Renal cortex interstitium (tissue), 11 donors: Measurements from ENCODE around the gene HMCN1. TPM values are rescaled to one million over a fixed set of nuclear protein-coding genes. Genes with fewer than 3 reads are reported as not detected.
"Not testable (repeated sequence)": the region's sequence is repeated elsewhere in the genome, so short reads cannot be mapped to it uniquely, and the experiment has no call there.

Experiments used
- DNase-seq, 11 donors: peaks; one replicate each; pipeline ENCODE4 v3.0.0-alpha.2; 2013; ENCODE audit warnings: low read depth in 9 of 11, low spot score in 4 of 11; ENCODE audit errors: extremely low read depth in 1 of 11
- polyA plus RNA-seq, 3 donors: library from polyadenylated mRNA; unstranded; fragments of 120-200 nt; gene quantifications; one replicate each; pipeline ENCODE4 v1.2.1, GENCODE V29; 2013; ENCODE audit not compliant: insufficient read length in 3 of 3

HMCN1 gene
- polyA plus RNA-seq, 3 donors, result 41.2 to 67.3 (median 60.3) TPM

GRCh38 chr1:186189156-186189555, 455.0 kb downstream of the HMCN1 start:
- DNase-seq, result no peak

- DNase-seq, result no peak
Observed at GRCh38 chr1:186191511-186191910, 457.3 kb downstream of the HMCN1 start.

- no peak for DNase-seq
Observed at GRCh38 chr1:186193224-186193623, 459.0 kb downstream of the HMCN1 start.

- DNase-seq, result no peak
Observed at GRCh38 chr1:186194107-186194756, 460.0 kb downstream of the HMCN1 start.

DNA sequence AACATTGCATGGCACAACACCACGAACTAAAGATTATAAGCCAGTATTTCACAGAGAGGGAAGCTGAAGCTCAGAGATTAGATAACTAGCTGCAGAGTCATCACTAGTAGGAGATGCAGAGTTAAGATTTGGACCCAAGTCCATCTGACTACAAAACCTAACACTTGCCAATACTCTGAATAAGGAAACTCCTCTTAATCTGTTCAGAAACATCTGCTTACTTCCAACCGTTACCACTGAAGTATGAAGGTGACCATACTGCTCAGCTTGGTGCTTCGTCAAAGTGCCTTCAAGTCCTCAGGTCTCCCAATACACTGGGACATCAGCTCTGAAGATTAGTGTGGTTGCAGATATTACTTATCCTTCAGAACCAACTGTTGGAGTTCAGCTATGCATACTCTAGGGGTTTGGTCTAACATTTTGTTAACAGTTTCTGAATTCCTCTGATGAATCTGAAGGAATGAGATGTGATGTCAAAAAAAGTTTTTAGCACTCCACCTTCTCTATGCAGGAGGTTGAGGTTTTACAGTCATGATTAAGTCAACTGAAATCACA, 461.3 kb downstream of the HMCN1 start:
- no peak for DNase-seq

DNA sequence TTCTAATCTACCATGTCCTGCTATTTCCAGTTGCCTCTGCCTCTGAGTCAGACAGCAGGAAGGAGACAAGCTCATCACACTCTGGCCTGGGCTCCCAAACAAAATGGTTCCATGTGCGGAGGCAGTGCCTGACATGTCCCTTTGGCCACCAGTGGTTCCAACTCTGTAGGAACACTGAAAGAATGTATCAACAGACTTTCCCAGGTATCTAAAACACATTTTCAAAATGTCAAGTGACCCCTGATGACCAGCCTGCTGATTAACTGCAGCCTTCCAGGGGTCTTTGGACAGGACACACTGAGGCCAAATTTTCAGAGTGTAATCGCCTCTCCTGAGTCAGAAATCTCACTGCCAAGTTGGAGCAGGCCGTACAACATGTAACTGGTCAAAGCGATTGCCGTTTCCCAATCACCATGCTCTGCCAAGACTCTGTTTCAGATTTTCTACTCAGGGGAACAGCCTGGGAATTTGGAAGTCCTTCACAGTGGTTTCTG, 468.1 kb downstream of the HMCN1 start:
- DNase-seq, result no peak

DNA sequence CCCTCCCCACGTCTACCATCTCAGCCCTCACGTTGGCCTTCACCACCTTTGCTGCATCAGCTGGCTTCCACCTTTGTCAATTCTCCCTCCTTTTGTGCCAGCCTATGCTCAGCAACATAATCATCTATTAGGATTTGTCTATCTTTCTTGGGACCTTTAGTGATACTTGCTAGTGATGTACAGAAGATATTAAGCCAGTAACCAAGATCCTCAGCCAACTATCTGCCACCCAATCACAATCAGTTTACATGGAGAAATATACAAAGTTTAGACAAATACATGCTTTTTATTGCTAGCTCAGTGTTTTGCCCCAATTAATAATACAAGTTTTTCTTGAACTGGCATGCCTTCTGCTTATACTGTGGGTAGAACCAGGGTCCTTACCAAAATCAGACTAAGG, 468.6 kb downstream of the HMCN1 start:
- no peak for DNase-seq

GRCh38 chr1:186206048-186206570, 471.9 kb downstream of the HMCN1 start:
- no peak for DNase-seq

DNA sequence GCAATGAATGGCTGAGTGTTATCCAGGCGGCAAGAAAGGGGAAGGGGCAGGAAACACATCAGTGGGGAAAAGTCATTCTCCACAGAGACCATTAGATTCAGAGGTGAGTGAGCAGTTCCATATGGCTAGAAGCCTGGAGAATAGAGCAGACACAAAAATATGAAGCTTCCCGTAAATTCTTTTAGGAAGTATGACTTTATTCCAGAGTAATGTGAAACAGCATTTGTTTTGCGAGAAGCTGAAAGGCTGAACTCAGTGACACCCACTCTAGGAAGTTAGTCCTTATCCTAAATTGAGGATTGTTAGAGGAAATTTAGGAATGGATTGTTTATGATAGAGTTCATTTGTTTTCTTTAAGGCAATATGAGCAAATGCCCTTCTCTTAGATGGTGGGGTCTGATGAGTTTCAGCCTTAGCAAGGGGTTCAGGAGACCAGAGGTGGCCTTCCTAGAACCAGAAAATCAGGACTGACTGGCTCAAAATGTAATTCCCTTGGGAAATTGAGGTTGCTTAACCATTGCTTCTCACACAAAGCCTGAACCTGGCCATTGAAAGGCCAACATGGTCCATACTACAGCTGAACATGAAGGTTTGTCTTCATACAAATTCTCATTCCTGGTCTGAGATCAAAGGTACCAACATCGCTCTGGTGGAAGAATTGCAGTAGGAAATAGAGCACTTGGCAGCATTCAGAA, 473.3 kb downstream of the HMCN1 start:
- no peak for DNase-seq

DNA sequence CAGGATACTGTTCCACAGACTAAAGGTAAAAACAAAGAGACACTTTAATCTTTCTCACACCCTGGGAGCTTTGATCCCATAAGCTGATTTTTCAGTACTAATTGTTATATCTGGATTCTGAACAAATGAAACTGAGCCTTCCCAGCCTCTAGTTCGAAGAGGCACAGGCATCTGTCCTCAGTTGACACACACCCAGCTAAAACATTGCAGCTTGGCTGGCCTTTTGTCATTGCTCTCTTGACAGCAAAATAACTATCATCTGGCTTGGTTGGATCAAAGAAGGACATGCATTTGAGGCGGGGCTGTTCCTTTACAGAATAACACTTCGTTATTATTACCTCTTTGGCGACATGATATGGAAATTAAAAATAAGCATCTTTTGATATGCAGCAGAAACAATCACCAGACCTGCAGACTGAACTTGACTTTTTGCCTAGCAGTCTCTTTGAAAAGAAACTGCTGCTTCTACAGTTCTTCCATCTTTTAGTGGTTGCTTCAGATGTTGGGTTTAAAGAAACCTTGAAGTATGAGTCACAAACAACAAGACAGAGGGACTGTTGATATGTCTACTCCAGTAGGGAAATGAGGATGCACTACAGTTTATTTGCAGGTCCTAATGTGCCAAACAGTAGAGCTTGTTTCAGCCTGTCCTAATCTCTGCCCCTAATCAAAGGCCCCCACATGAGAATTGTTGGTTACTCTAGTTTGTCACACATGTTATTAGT, 474.4 kb downstream of the HMCN1 start:
- no peak for DNase-seq

GRCh38 chr1:186210258-186210657, 476.1 kb downstream of the HMCN1 start:
- DNase-seq, result no peak

- DNase-seq, result not testable (repeated sequence)
Observed at GRCh38 chr1:186211583-186211982, 477.4 kb downstream of the HMCN1 start.

- peak; percentile 48 to 83 (median 69) for DNase-seq
Observed at GRCh38 chr1:186212568-186213224, 478.5 kb downstream of the HMCN1 start.

DNA sequence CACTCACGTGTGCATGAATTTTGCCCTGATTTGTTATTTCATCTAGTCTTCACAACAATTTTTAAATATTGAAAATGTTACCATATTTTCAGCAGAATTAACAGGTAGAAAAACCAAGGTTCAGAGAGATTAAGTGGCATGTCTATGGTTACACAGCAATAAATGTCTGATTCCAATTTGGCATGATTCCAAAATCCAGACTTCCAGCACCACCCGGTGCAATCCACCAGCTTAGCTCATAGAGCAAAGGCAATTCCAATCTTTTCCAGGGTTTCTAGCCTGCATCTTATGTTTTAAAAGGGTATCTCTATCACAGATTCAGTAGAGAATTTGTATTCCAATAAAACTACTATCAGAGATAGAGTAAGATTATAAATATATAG, 479.0 kb downstream of the HMCN1 start:
- DNase-seq, result no peak

- no peak for DNase-seq
Observed at GRCh38 chr1:186214791-186215190, 480.6 kb downstream of the HMCN1 start.

GRCh38 chr1:186215636-186216035, 481.4 kb downstream of the HMCN1 start:
- no peak for DNase-seq

- no peak for DNase-seq
Observed at GRCh38 chr1:186218654-186219352, 484.6 kb downstream of the HMCN1 start.

- DNase-seq, result no peak
Observed at GRCh38 chr1:186220067-186220466, 485.9 kb downstream of the HMCN1 start.
